Activated naive CD8-positive, alpha-beta T cell treated with anti-CD3 and anti-CD28 coated beads, Interleukin-2, amount 50 U/mL, for 16 hours (primary cell): ENCODE data around the gene RUSF1.
"Not testable (repeated sequence)": the region's sequence is repeated elsewhere in the genome, so short reads cannot be mapped to it uniquely, and the experiment has no call there.

Experiments
- DNase-seq: peaks from one replicate; pipeline ENCODE4 v3.0.0-alpha.2; 2020; ENCODE audit warnings: low read depth, low spot score

RUSF1 gene

GRCh38 chr16:31452631-31453106 is 55.5 kb downstream of the RUSF1 start:
- no peak for DNase-seq

GRCh38 chr16:31451681-31452351 is 56.4 kb downstream of the RUSF1 start:
- DNase-seq: no peak

- no peak for DNase-seq
Observed at GRCh38 chr16:31451201-31451600, 57.0 kb downstream of the RUSF1 start.

DNA sequence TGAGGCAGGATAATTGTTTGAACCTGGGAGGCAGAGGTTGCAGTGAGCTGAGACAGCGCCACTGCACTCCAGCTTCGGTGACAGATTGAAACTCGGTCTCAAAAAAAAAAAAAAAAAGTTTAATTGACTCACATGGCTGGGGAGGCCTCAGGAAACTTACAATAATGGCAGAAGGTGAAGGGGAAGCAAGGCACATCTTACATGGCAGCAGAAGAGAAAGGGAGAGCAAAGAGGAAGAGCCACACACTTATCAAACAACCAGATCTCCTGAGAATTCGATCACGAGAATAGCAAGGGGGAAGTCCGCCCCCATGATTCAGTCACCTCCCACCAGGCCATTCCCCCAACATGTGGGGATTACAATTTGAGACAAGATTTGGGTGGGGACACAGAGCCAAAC is 62.3 kb downstream of the RUSF1 start:
- not testable (repeated sequence) for DNase-seq

DNA sequence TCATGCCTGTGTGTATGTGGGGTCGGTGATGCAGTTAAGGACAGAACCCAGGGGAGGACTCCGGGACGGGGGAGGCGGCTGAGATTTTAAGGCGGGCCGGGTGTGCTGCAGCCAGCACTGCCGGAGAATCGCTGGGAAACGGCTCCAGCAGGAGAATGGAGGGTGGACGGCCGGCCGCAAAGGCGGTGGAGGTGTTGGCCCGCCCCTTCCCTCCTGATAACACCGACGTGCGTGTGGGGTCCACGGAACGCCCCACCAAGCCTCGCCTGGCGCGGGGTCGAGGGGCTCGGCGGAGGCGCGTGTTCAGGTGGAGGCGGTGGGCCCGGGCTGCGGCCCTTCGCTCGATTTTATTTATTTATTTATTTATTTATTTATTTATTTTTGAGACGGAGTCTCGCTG is 66.2 kb downstream of the RUSF1 start:
- DNase-seq: no peak

DNA sequence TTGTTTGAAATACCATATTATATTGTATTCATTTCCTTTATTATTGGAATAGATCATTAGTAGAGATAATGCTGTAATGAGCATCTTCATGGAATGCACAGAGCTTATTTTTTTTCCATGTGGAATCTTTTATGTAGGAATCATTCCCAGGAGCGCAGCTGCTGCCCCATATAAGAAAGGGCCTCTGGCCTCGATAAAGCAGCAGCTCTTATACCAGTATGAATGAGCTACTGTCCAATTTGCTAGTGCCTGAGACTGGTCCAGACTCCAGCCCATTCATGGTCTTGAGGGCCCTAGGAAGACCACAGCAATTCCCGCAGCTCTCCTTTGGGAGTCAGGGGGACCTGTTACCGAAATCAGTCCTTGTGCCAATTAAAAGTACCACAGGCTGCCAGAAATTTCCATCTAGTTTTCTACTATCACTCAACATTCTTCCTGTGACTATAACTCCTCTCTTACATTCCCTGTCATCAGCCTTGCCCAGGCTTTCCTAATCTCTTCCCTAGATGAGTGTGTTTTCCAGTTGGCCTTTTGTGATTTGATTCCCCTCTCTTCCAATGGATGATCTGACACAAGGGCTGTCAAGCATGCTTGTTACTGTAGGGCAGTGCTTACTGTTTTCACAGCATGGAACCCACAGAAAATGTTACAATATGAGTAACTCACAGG is 67.5 kb downstream of the RUSF1 start:
- DNase-seq: no peak

- DNase-seq: no peak
Observed at GRCh38 chr16:31439519-31439918, 68.7 kb downstream of the RUSF1 start.
